RWPE1 (cell line): ENCODE measurements around the gene LUZP4.

Experiments
- CTCF ChIA-PET: fragments of 350-600 bp; sonication (Branson Sonifier 250); formaldehyde crosslinking; extraction: SDS; loops from one replicate; lab custom pipeline; 2021; lab: Yijun Ruan, JAX
- POLR2A ChIA-PET: fragments of 400-600 bp; formaldehyde crosslinking; extraction: SDS; loops from one replicate; lab custom pipeline; 2020; ENCODE audit warnings: antibody characterized with exemption; ENCODE audit not compliant: low non-redundant PET; lab: Yijun Ruan, JAX
- DNase-seq: peaks from one replicate; pipeline ENCODE4 v3.0.0; 2012; ENCODE audit warnings: low spot score
- H3K27ac ChIP-seq: fragments of 450-650 bp; 2 replicates; pipeline ENCODE4 v1.5.1; 2017
- CTCF ChIP-seq: fragments of 450-650 bp; conservative IDR thresholded peaks from 2 replicates; pipeline ENCODE4 v1.5.1; 2017; ENCODE audit warnings: low read depth, mild to moderate bottlenecking

LUZP4 gene

GRCh38 chrX:115289465-115289864, at the start of gene LUZP4:
Gene LUZP4 (plus strand): TSS chrX:115289715. CDS start chrX:115289760, 45 bp downstream.
- ChIA-PET POLR2A (no interaction called here), CTCF (no interaction called here)
- no peak for DNase-seq
- H3K27ac ChIP-seq = no peak within 1 kb of the TSS
- TF ChIP-seq CTCF = no peak

- ChIA-PET POLR2A (no interaction called here), CTCF (no interaction called here)
- no peak for DNase-seq
- H3K27ac ChIP-seq = no peak overlapping the region
- TF ChIP-seq CTCF = no peak
Observed at GRCh38 chrX:115251458-115252233, 37.9 kb upstream of the LUZP4 start.

GRCh38 chrX:115255003-115255402, 34.5 kb upstream of the LUZP4 start:
- CTCF ChIA-PET = no interaction called here
- POLR2A ChIA-PET = no interaction called here
- TF ChIP-seq CTCF = no peak
- H3K27ac ChIP-seq = no peak overlapping the region
- no peak for DNase-seq

- no peak for TF ChIP-seq CTCF
- DNase-seq = no peak
- CTCF ChIA-PET = no interaction called here
- H3K27ac ChIP-seq = no peak overlapping the region
- POLR2A ChIA-PET = no interaction called here
Observed at GRCh38 chrX:115257711-115258110, 31.8 kb upstream of the LUZP4 start.

- POLR2A ChIA-PET = no interaction called here
- TF ChIP-seq CTCF = no peak
- no peak overlapping the region for H3K27ac ChIP-seq
- no peak for DNase-seq
- CTCF ChIA-PET = no interaction called here
Observed at GRCh38 chrX:115259238-115259875, 30.2 kb upstream of the LUZP4 start.

- no peak for TF ChIP-seq CTCF
- DNase-seq = no peak
- POLR2A ChIA-PET = no interaction called here
- CTCF ChIA-PET = no interaction called here
- no peak overlapping the region for H3K27ac ChIP-seq
Observed at GRCh38 chrX:115260330-115260729, 29.2 kb upstream of the LUZP4 start.
